NAMALWA (cell line): ENCODE measurements around the gene ERGIC3.
"Not testable (repeated sequence)": the region's sequence is repeated elsewhere in the genome, so short reads cannot be mapped to it uniquely, and the experiment has no call there.

ENCODE experiments used
- DNase-seq: peaks from one replicate; pipeline ENCODE4 v3.0.0-alpha.2; 2015; ENCODE audit warnings: low spot score

Gene ERGIC3

DNA sequence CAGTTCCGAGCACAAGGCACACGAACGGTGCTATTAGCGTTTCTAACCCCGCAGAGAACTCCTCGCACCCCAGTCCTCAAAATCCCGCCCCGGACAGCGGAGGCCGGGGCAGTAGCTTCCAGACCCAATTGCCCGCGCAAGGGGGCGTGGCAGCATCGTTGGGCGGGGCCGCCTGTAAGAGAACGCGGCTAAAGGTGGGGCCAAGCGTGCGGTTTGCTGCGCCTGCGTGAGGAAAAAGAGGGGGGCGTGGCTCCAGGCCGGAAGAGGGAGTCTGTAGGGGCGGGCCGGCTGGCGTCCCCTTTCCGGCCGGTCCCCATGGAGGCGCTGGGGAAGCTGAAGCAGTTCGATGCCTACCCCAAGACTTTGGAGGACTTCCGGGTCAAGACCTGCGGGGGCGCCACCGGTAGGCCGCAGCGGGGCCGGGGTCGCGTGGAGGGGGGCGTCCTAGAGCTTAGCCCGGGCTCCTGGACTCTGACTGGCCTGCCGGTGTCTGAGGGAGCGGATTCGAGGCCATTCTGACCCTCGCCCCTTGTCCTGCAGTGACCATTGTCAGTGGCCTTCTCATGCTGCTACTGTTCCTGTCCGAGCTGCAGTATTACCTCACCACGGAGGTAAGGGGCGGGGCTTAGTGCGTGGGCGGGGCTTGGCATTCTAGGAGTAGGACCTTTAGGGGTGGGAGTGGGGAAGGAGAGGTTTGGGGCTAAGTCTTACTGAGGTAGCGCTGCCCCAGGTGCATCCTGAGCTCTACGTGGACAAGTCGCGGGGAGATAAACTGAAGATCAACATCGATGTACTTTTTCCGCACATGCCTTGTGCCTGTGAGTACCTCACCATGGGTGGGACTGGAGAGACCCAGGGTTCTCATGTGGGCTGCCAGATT, at the start of gene ERGIC3:
Gene ERGIC3, plus strand, starts transcription at position 296 of the 880 bp plus-strand sequence. Its CDS starts 20 bp downstream, at position 316.
- DNase-seq, result peak; percentile 97

DNA sequence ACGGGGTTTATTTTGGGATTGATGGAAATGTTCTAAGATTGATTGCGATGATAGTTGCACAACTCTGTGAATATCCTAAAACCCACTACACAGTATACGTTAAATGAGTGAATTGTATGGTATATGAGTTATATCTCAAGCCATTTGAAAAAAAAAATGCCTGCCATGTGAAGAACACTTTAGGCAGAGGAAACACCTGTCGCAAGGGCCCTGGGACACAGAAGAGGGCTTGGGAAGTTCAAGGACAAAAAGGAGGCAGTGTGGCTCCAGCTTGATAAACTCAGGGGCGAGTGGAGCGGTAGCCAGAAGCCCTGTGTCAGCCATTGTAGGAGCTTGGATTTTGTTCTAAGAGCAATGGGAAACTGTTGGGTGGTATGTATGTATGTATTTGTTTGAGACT, 49.5 kb upstream of the ERGIC3 start:
- no peak for DNase-seq

DNA sequence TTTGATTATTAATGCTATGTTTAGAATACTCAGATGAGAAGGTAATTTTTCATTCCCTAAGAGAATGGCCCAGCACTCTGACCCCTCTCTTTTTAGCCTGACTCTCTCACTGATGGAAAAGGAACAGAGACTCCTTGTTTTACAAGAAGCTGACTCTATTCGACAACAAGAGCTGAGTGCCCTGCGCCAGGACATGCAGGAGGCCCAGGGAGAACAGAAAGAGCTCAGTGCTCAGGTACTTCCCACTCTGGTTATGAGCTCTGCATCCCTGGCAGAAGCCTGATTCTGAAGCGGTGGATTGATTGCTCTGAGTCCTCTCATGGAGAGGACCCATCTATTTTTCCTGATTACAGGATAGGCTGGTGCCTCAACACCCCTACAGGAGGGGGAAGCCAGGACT, 45.4 kb upstream of the ERGIC3 start:
- no peak for DNase-seq

- DNase-seq, result no peak
Observed at GRCh38 chr20:35497320-35497719, 44.6 kb upstream of the ERGIC3 start.

GRCh38 chr20:35497780-35498189, 44.1 kb upstream of the ERGIC3 start:
- DNase-seq, result no peak

DNA sequence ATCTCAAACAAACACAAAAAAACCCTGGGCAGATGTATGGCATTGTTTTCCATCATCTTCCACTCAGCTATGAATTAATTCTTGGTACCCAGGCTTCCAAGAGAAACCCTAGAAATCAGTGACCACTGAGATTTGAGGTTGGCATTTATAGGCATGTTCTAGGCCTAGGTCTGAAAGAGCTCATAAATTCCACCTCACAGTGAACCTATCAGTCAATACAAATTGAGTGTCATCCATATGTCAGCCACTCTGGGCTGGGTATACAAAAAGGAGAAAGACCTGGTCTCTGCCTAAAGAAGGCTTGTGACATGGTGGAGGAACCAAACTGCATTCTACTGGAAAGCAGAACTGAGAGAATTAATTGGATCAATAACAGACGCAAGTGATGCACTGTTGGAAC, 42.6 kb upstream of the ERGIC3 start:
- DNase-seq, result no peak

- DNase-seq, result peak; percentile 75
Observed at GRCh38 chr20:35502352-35502751, 39.5 kb upstream of the ERGIC3 start.

- no peak for DNase-seq
Observed at GRCh38 chr20:35503281-35503680, 38.6 kb upstream of the ERGIC3 start.

DNA sequence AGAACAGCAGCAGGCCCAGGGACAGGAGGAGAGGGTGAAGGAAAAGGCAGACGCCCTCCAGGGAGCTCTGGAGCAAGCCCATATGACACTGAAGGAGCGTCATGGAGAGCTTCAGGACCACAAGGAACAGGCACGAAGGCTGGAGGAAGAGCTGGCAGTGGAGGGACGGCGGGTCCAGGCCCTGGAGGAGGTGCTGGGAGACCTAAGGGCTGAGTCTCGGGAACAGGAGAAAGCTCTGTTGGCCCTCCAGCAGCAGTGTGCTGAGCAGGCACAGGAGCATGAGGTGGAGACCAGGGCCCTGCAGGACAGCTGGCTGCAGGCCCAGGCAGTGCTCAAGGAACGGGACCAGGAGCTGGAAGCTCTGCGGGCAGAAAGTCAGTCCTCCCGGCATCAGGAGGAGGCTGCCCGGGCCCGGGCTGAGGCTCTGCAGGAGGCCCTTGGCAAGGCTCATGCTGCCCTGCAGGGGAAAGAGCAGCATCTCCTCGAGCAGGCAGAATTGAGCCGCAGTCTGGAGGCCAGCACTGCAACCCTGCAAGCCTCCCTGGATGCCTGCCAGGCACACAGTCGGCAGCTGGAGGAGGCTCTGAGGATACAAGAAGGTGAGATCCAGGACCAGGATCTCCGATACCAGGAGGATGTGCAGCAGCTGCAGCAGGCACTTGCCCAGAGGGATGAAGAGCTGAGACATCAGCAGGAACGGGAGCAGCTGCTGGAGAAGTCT, 37.9 kb upstream of the ERGIC3 start:
- DNase-seq, result no peak

DNA sequence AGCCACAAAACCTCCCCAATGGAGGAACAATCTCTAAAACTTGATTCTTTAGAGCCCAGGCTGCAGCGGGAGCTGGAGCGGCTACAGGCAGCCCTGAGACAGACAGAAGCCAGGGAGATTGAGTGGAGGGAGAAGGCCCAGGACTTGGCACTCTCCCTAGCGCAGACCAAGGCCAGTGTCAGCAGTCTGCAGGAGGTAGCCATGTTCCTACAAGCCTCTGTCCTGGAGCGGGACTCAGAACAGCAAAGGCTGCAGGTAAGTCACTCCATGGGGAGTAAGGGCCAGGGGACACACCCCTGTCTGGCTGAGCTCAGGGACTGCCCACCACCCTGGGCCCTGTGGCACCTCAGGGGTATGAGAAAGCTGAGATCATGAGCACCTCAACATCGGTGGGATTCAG, 37.1 kb upstream of the ERGIC3 start:
- no peak for DNase-seq

GRCh38 chr20:35506179-35506578, 35.7 kb upstream of the ERGIC3 start:
- DNase-seq, result no peak

DNA sequence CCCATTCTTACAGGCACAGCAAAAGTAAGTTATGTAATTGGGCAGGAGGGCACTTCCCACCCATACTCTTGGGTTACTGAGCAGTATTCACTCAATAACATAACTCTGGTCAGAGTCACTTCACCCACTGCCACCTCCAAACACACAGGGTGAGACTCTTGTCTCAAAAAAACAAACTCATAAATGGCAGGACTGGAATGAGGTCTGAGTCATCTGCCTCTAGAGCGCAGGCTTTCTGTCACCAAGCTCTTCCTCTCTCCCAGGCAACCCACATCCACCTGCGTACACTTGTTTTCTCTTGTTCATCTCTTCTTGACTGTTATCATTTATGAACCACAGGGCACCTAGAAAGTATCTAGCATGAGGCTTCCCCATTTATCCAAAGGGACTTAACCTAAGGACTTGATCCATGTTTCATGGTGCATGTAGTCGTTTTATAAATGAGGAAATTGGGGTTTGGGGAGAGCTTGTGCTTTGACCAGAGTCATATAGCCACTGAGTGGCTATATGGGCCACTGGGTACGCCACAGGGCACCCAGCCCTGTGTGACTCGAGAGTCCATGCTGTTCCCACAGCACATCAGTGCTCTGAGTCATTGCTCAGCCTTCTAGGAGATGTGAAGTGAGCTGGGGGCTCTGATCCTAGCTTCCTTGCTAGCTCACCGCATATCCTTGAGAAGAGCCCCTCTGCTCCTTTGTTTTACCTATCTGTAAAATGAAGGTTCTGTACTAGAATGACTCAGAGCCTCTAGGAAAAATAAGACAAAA, 34.8 kb upstream of the ERGIC3 start:
- DNase-seq, result no peak

- no peak for DNase-seq
Observed at GRCh38 chr20:35508493-35509218, 33.2 kb upstream of the ERGIC3 start.

DNA sequence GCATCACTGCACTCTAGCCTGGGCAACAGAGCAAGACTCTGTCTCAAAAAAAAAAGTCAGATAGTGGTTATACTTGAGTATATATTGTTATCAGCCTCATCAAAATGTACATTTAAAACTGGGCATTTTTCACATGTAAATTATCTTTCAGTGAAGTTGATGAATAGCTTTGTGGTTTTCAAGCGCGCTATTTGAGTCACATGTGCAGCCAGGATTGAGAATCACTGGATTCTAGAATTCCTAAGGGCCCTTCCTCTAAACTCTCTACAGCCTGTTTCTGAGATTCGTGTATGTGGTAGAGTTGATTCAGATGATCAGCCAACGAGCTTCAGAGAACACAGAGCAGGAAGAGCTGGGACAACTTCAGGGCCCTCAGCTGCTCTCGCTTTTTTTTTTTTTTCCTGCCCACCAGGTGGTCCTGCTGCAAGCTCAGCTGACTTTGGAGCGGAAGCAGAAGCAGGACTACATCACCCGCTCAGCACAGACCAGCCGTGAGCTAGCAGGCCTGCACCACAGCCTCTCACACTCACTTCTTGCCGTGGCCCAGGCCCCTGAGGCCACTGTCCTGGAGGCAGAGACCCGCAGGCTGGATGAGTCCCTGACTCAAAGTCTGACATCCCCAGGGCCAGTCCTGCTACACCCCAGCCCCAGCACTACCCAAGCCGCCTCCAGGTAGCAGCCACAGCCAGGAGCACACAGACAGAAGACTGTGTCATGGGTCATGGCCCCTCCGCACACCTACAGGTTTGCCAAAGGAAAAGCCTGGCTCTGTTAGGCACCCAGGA, 30.7 kb upstream of the ERGIC3 start:
- no peak for DNase-seq

DNA sequence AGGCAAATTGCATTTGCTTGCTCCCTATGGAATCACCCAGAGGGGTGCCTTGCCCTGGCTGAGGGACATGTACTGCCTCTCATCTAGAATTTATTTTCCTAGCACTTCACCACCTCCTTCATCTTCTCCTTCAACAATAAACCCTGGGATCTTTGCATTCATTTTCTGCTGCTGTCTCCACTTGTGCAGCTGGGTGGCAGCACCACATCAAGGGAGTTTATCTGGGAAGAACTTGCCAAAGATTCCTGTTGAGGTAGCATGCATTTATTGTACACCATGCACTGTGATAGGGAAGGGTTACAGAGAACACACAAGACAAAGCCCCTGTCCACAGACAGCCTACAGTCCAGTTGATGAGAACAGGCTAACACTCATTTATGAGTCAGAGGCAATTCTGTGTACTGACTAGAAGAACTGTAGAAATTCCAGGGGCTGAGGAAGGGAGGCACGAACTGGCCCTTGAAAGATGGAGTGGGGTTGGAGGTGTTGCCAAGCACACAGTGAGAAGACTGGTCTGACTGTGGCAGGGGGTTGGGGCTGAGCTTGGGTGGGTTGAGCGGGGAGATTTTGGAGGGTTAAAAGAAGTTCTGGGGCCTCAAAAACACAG, 30.0 kb upstream of the ERGIC3 start:
- DNase-seq, result peak; percentile 22

GRCh38 chr20:35514371-35514932, 27.4 kb upstream of the ERGIC3 start:
- DNase-seq, result no peak

DNA sequence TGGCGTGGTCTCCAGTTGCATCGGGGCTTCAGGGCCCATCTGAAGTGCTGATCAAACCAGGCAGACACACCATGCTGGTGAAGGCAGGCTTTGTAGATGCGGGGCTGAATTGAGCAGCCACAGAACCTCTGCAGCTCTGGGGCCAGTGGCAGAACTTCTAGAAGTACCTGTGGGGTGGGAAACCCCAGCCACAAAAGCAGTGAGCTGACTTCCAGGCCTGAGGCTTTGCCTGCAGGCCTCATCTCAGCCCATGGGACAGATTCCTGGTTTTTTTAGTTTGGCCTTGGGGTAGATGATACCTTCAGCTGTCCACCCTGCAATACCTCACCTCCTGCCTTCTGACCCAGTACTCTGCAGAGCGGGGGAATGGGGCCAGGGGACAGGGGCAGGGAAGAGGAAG, 26.5 kb upstream of the ERGIC3 start:
- no peak for DNase-seq

DNA sequence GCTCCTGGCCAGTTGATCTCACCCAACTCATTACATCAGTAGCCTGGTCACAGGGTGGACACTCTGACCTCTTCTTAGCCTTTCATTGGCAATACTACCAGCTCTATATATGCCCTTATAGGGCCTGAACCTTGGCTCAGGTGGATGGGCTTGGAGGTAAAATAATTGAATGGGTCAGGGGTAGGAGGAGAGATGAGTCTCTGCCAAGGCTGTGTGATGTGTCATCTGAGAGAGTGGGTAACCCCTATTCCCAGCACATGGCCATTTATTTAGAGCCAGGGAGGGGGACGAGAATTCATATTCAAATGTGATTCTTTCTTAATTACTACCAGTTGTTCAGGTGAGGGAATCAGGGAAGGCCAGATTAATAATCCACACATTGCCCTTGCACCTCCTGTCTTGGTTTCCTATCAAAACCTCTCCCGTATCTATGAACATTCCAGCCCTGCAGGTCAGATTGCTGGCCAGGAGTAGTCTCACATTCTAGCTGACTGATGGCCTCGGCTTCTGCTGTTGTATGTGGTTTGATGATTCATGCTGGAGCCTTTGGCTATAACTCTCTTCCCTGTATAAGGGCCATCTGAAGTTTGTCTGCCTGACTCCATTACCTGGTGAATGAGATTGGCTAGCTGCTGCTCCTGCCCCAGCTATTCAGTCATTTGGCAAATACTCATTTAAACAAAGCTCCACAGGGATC, 25.8 kb upstream of the ERGIC3 start:
- no peak for DNase-seq

GRCh38 chr20:35517125-35517524, 24.8 kb upstream of the ERGIC3 start:
- no peak for DNase-seq

- DNase-seq, result not testable (repeated sequence)
Observed at GRCh38 chr20:35517767-35518166, 24.1 kb upstream of the ERGIC3 start.
